ENCODE results near the gene PILRB. TPM values are rescaled to one million over a fixed set of nuclear protein-coding genes. Genes with fewer than 3 reads are reported as not detected.

The PILRB gene
- total and polyA plus RNA-seq, 2 of the 13 experiments (the other 11 are each of a cell fraction or from before 2014, with no cell fraction given) = 16.6 to 33.8 TPM

DNA sequence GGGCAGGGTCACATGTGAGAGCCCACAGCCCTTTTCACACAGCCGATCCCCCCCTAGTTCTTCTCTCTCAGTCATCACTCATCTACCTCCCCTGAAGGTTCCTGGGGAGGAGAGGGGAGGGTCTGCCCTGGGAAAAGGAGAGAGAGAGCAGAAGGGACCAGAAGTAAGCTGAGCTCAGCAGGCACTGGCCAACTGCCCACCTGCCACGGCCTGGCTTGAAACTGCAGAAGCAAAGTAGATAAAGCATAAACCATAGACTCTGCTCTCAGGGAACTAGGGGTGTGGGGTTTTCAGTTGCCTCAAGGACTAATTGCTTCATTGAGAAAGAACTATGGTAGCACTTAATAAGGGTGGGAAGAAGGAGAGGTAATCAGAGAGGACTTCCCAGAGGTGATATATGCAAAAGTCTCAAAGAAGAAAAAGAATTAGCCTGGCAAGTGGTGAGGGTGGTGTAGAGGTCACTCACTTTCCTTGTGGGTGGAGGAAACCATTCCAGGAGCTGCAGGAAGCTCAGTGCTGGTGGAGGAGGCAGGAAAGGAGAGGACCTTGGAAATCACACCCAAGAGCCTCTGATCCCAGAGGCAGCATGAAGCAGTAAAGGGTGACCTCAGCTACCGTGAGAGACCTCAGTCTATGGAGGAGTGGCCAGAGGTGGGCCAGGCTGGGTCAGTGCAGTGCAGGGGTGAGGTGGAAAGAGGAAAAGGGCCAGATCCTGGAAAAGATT, 32.5 kb downstream of the PILRB start:
- CTCF ChIA-PET (ENCODE audit: low intra/inter-chr PET ratio, low total read pairs) = no interaction called here
- no peak overlapping the region for H3K4me3 ChIP-seq (replicated peaks in 1 of 3; ENCODE audit: insufficient read depth in 1 of 3, low read depth in 2 of 3, low read length in 3 of 3)
- no peak overlapping the region for H3K27ac ChIP-seq (ENCODE audit: extremely low read length, insufficient read depth, low read length)
- intact Hi-C loops (cut with micrococcal nuclease; ENCODE audit: unreplicated experiment) (no loop called here), in situ Hi-C loops (cut with HindIII; ENCODE audit: extremely low pct_ligation_motif_present, low pct_unique_long_range_greater_than_20kb) (no loop called here)
- DNase-seq (ENCODE audit: low spot score) (no peak), ATAC-seq (no peak), FAIRE-seq (no peak)
- H3K36me3 ChIP-seq (replicated peaks in 1 of 2; ENCODE audit: control insufficient read depth in 1 of 2, insufficient read depth in 2 of 2, low read length in 2 of 2) = no peaks in the 10 kb centered on the region
- H3K4me2 ChIP-seq (ENCODE audit: low read depth, low read length) = no peak overlapping the region
- H4K20me1 ChIP-seq (ENCODE audit: insufficient read depth, low read length) = no peaks in the 10 kb centered on the region
- WGBS (ENCODE audit: low lambda C conversion rate) = 2% methylated on average over 3 of the region's 3 CpGs
- H2AFZ ChIP-seq (ENCODE audit: low read length) = no peak overlapping the region
- POLR2A ChIA-PET = interaction anchor here (1.3 kb wide), 1 partner anchor 38 kb away, joined by 3 read pairs; the partner anchor contains the start of gene ZCWPW1
- no peaks in the 10 kb centered on the region for H3K79me2 ChIP-seq (ENCODE audit: insufficient read depth, low read length)
- peaks cover 1 to 17% of the 10 kb centered on the region in 2 experiments; a peak in 1 of 5 replicates for H3K27me3 ChIP-seq (ENCODE audit: control insufficient read depth in 1 of 2, insufficient read depth in 2 of 2, low read length in 2 of 2)
- TF ChIP-seq ZNF790 (CRISPR knock-in tag; IDR thresholded peaks at IDR 0.05; ENCODE audit: borderline replicate concordance) (no peak), ZBTB7B (CRISPR knock-in tag; IDR thresholded peaks at IDR 0.05) (no peak), EED (CRISPR knock-in tag; IDR thresholded peaks at IDR 0.05) (no peak)
- H3K9me3 ChIP-seq (ENCODE audit: low read length) = no peaks in the 10 kb centered on the region
- no peaks in the 10 kb centered on the region for H3K4me1 ChIP-seq (ENCODE audit: insufficient read depth, low read length)
- BruUV-seq (replicated peaks) = no TSS peak
- H3K9ac ChIP-seq (ENCODE audit: insufficient read depth, low read depth, low read length) = no peak overlapping the region

DNA sequence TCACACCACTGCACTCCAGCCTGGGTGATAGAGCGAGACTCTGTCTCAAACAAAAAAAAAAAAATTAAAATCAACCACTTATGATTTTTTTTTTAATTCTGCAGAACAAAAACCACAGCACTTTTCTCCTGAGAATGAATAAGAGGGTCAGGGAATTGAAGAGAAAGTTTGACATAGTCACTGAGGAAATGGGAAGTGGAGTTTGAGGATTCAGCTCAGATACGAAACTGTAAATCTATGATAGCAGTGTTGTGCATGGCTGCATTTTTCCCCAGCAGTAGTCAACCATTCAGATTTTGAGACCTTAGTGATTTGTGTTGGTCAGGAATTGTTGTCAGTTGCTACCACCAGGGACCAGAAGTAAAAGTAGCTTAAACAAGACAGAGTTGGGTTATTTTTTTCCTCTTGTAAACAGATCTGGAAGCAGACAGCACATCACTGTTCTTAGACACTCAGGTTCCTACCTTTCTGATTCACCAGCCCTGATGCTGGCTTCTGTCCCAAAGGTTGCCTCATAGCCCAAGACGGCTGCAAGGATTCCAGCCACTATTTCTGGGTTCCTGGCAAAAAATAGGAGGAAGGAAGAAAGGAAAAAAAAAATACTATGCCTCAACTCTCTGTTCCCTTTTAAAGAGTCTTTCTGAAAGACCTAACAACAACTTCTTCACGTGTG, 35.5 kb downstream of the PILRB start:
- H4K20me1 ChIP-seq (ENCODE audit: insufficient read depth, low read length) = no peaks in the 10 kb centered on the region
- H3K27me3 ChIP-seq (ENCODE audit: control insufficient read depth in 1 of 2, insufficient read depth in 2 of 2, low read length in 2 of 2) = peaks cover 1 to 17% of the 10 kb centered on the region in 2 experiments; a peak in 1 of 5 replicates
- H3K4me1 ChIP-seq (ENCODE audit: insufficient read depth, low read length) = peaks cover 6% of the 10 kb centered on the region; the same call in 1 of the 2 replicates
- FAIRE-seq (no peak), ATAC-seq (no peak), DNase-seq (ENCODE audit: low spot score) (no peak)
- intact Hi-C loops (cut with micrococcal nuclease; ENCODE audit: unreplicated experiment) (no loop called here), in situ Hi-C loops (cut with HindIII; ENCODE audit: extremely low pct_ligation_motif_present, low pct_unique_long_range_greater_than_20kb) (no loop called here)
- H3K36me3 ChIP-seq (replicated peaks in 1 of 2; ENCODE audit: control insufficient read depth in 1 of 2, insufficient read depth in 2 of 2, low read length in 2 of 2) = no peaks in the 10 kb centered on the region
- no peak overlapping the region for H3K9ac ChIP-seq (ENCODE audit: insufficient read depth, low read depth, low read length)
- H3K27ac ChIP-seq (ENCODE audit: extremely low read length, insufficient read depth, low read length) = no peak overlapping the region
- H2AFZ ChIP-seq (ENCODE audit: low read length) = no peak overlapping the region
- H3K4me3 ChIP-seq (replicated peaks in 1 of 3; ENCODE audit: insufficient read depth in 1 of 3, low read depth in 2 of 3, low read length in 3 of 3) = no peak overlapping the region
- no peak overlapping the region for H3K4me2 ChIP-seq (ENCODE audit: low read depth, low read length)
- ChIA-PET CTCF (ENCODE audit: low intra/inter-chr PET ratio, low total read pairs) (no interaction called here), POLR2A (interaction anchor here (0.8 kb wide), 1 partner anchor 11 kb away, joined by 3 read pairs; no protein-coding TSS in a partner anchor)
- H3K9me3 ChIP-seq (ENCODE audit: low read length) = no peaks in the 10 kb centered on the region
- H3K79me2 ChIP-seq (ENCODE audit: insufficient read depth, low read length) = no peaks in the 10 kb centered on the region
- WGBS (ENCODE audit: low lambda C conversion rate) = 18% methylated on average over 4 of the region's 4 CpGs
- BruUV-seq (replicated peaks) = no TSS peak
- TF ChIP-seq DPF2 (CRISPR knock-in tag; IDR thresholded peaks at IDR 0.05; ENCODE audit: borderline replicate concordance, low read depth) (no peak), FOXA3 (CRISPR knock-in tag; IDR thresholded peaks at IDR 0.05) (no peak)
- TF ChIP-seq, protein P1, sequence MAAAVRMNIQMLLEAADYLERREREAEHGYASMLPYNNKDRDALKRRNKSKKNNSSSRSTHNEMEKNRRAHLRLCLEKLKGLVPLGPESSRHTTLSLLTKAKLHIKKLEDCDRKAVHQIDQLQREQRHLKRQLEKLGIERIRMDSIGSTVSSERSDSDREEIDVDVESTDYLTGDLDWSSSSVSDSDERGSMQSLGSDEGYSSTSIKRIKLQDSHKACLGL (CRISPR knock-in tag; IDR thresholded peaks at IDR 0.05) = no peak
- TF ChIP-seq, protein P2, sequence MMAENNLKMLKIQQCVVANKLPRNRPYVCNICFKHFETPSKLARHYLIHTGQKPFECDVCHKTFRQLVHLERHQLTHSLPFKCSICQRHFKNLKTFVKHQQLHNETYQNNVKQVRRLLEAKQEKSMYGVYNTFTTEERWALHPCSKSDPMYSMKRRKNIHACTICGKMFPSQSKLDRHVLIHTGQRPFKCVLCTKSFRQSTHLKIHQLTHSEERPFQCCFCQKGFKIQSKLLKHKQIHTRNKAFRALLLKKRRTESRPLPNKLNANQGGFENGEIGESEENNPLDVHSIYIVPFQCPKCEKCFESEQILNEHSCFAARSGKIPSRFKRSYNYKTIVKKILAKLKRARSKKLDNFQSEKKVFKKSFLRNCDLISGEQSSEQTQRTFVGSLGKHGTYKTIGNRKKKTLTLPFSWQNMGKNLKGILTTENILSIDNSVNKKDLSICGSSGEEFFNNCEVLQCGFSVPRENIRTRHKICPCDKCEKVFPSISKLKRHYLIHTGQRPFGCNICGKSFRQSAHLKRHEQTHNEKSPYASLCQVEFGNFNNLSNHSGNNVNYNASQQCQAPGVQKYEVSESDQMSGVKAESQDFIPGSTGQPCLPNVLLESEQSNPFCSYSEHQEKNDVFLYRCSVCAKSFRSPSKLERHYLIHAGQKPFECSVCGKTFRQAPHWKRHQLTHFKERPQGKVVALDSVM (CRISPR knock-in tag; IDR thresholded peaks at IDR 0.05) = no peak
- TF ChIP-seq, protein P3, sequence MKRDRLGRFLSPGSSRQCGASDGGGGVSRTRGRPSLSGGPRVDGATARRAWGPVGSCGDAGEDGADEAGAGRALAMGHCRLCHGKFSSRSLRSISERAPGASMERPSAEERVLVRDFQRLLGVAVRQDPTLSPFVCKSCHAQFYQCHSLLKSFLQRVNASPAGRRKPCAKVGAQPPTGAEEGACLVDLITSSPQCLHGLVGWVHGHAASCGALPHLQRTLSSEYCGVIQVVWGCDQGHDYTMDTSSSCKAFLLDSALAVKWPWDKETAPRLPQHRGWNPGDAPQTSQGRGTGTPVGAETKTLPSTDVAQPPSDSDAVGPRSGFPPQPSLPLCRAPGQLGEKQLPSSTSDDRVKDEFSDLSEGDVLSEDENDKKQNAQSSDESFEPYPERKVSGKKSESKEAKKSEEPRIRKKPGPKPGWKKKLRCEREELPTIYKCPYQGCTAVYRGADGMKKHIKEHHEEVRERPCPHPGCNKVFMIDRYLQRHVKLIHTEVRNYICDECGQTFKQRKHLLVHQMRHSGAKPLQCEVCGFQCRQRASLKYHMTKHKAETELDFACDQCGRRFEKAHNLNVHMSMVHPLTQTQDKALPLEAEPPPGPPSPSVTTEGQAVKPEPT (CRISPR knock-in tag; IDR thresholded peaks at IDR 0.05; ENCODE audit: low read depth) = no peak
